Measurements from ENCODE around the gene AJM1.

DNA sequence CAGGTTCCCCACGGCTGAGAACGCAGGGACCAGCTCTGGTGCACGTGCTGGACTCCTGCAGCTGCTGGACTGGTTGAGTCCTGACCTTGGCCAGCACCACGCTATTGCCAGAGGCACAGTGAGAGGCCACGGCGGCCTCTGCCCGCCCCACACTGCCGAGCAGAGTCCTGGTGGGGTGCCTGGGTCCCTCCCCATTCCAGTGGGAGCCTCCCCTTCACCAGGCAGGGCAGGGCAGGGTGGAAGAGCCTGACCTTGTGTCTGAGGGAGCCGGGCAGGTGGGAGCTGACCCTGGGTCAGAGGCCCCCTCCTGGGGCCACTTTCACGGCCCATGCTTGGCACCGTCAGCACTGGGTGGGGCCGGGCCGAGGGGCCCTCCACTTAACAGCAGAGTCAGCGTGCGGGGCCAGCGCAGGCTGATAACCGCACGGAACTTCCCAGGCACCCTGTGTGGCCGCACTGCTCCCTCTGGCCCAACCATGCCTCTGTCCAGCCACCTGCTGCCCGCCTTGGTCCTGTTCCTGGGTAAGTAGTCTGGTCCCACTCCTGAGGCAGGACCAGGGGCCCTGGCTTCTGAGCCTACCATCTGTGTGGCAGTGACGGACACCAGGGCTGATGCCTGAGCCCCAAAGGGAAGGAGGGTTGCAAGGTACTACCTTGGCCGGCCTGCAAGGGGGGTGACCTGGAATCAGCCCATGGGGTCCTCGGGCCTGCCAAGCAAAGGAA, 9.8 kb downstream of the AJM1 start, which contains the start of gene MAMDC4:
- no peak for TF ChIP-seq EP300 (IDR thresholded peaks at IDR 0.05)
- TF ChIP-seq, protein P1, sequence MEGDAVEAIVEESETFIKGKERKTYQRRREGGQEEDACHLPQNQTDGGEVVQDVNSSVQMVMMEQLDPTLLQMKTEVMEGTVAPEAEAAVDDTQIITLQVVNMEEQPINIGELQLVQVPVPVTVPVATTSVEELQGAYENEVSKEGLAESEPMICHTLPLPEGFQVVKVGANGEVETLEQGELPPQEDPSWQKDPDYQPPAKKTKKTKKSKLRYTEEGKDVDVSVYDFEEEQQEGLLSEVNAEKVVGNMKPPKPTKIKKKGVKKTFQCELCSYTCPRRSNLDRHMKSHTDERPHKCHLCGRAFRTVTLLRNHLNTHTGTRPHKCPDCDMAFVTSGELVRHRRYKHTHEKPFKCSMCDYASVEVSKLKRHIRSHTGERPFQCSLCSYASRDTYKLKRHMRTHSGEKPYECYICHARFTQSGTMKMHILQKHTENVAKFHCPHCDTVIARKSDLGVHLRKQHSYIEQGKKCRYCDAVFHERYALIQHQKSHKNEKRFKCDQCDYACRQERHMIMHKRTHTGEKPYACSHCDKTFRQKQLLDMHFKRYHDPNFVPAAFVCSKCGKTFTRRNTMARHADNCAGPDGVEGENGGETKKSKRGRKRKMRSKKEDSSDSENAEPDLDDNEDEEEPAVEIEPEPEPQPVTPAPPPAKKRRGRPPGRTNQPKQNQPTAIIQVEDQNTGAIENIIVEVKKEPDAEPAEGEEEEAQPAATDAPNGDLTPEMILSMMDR (IDR thresholded peaks at IDR 0.05) = no peak

Measured in upper lobe of left lung (tissue), 4 donors.